ENCODE measurements around the gene CNTNAP5.

The CNTNAP5 gene

DNA sequence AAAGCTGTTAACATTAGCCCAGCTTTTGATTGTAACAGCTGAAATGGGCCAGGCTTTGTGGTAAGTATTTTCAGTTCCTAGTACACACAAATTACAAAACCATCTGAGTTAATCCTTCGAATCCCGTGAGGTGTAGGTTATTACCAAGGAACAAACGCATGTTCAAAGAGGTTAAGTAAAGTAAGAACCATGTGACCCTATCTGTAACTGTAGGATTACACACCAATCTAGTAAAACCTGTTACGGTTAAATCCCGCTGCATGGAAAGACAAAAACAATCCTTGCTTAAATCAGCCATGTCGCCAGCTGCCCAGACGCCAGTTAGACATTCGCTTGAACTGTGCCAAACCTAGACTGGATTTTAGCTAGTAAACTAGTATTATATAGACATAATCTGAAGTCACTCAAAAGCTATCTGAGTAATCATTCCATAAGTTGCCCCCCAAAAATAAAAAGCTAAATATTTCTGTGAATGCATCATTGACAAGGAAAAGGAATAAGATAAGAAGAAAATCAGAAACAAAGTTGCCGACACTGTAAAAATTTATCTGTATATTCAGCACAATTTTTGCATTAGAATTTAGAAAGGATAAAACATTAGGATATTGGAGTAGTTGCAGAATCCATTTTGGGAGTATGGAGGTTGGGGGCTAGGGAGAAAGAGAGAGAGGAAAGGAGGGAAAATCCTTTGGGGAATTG lies 638.0 kb downstream of the CNTNAP5 start:
- DNase-seq (ENCODE audit: low spot score in 2 of 2): no peak
- H3K4me1 ChIP-seq: no peaks in the 10 kb centered on the region
- no peaks in the 10 kb centered on the region for H3K27me3 ChIP-seq (ENCODE audit: low read depth)
- H3K4me3 ChIP-seq: no peak overlapping the region
- no peaks in the 10 kb centered on the region for H3K36me3 ChIP-seq (replicated peaks)
- no peaks in the 10 kb centered on the region for H3K9me3 ChIP-seq
- in situ Hi-C loops (cut with MboI; ENCODE audit: low sequenced_read_pairs): no loop called here

DNA sequence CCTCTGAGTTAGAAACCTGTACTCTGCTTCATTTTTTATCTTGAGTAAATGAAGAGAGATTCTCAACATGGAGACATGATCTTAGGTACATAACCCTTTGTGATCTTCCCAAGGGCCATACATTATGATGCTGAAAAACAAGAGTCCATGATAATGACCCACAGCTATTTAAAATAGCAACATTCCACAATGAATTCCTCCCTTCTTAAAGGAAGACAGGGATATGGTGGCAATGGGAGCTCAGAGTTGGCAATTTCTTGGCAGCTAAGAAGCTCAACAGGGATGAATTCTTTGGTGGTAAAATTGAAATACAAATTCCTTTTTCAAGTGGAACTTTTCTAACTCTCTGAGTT lies 638.5 kb downstream of the CNTNAP5 start:
- no peaks in the 10 kb centered on the region for H3K27me3 ChIP-seq (ENCODE audit: low read depth)
- H3K9me3 ChIP-seq: no peaks in the 10 kb centered on the region
- in situ Hi-C loops (cut with MboI; ENCODE audit: low sequenced_read_pairs): no loop called here
- DNase-seq (ENCODE audit: low spot score in 2 of 2): no peak
- no peaks in the 10 kb centered on the region for H3K4me1 ChIP-seq
- no peak overlapping the region for H3K4me3 ChIP-seq
- H3K36me3 ChIP-seq (replicated peaks): no peaks in the 10 kb centered on the region

DNA sequence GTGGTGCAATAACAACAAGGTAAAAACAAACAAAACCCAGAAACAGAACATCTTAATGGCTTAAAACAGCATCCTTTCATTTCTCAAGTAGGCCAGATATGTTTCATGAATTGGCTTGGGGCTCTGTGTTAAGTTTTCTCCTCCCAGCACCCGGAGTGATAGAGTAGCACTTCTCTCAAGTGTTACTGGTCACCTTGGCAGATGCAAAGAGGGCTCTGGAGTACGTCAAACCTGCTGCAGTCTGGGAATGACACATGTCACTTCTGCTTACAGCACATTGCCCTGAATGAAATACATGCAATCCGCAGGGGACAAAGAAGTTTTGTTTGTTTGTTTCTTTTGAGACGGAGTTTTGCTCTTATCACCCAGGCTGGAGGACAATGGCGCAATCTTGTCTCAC lies 639.3 kb downstream of the CNTNAP5 start:
- DNase-seq (ENCODE audit: low spot score in 2 of 2): no peak

DNA sequence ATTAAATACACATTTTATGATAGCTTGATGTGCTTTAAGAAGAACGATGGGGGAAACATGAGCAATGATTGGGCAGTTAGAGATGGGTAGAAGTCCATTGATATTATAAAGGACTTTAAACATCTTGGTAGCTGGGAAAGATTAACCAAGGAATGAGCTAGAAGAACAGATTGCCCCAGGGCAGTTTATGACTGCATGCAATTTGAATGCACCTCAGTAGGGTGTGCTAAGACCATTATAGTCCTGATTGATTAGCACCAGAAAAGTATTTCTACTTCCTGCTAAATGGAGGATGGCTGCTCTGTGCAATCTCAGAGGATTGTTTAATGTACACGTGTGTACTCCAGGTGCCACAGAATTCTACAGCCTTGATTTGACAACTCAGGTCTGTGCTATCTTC lies 641.9 kb downstream of the CNTNAP5 start:
- Histone ChIP-seq H3K27me3 (ENCODE audit: low read depth) (no peaks in the 10 kb centered on the region), H3K4me1 (no peaks in the 10 kb centered on the region), H3K4me3 (no peak overlapping the region), H3K9me3 (no peaks in the 10 kb centered on the region), H3K36me3 (replicated peaks) (no peaks in the 10 kb centered on the region)
- in situ Hi-C loops (cut with MboI; ENCODE audit: low sequenced_read_pairs): no loop called here
- DNase-seq (ENCODE audit: low spot score in 2 of 2): peak; percentile 5 to 9

More for the DNA sequence above, 639.3 kb downstream of the CNTNAP5 start:
- in situ Hi-C loops (cut with MboI; ENCODE audit: low sequenced_read_pairs): no loop called here
- H3K9me3 ChIP-seq: no peaks in the 10 kb centered on the region
- H3K4me1 ChIP-seq: no peaks in the 10 kb centered on the region
- H3K36me3 ChIP-seq (replicated peaks): no peaks in the 10 kb centered on the region
- no peaks in the 10 kb centered on the region for H3K27me3 ChIP-seq (ENCODE audit: low read depth)
- no peak overlapping the region for H3K4me3 ChIP-seq

DNA sequence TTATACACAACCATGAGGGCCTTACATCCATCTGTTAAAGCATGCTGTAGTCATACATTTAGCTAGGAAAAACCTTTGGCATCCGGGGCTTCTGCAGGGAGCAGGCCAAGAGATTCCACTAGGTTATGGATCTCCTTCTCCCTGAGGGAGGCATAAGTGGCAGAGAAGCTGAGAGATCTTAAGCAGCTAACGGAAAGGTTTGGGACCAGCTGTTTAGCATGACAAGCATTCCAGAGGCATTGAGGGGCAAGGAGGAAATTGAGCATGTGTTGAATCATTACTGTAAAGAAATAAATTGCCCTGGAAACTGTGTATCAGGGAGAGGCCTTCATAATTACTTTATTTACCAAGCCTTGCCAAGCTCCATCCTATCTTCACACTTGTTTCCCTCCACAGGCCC lies 643.1 kb downstream of the CNTNAP5 start:
- in situ Hi-C loops (cut with MboI; ENCODE audit: low sequenced_read_pairs): no loop called here
- Histone ChIP-seq H3K27me3 (ENCODE audit: low read depth) (no peaks in the 10 kb centered on the region), H3K36me3 (replicated peaks) (no peaks in the 10 kb centered on the region), H3K4me1 (no peaks in the 10 kb centered on the region), H3K9me3 (no peaks in the 10 kb centered on the region), H3K4me3 (no peak overlapping the region)
- DNase-seq (ENCODE audit: low spot score in 2 of 2): no peak

DNA sequence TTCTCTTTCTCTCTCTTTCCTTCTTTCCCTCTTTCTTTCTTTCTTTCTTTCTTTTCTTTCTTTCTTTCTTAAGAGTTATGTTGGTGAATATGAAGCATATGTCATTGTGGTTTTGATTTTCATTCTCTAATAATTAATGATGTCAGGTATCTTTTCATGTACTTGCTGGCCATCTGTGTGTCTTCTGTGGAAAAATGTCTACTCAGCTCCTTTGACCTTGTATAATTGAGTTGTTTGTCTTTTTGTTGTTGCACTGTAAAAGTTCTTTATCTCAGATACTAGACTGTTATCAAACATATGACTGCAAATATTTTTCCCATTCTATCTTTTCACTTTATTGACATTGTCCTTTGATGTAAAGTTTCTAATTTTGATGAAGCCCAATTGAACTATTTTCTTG lies 645.1 kb downstream of the CNTNAP5 start:
- no peak for DNase-seq (ENCODE audit: low spot score in 2 of 2)
- no peaks in the 10 kb centered on the region for H3K36me3 ChIP-seq (replicated peaks)
- in situ Hi-C loops (cut with MboI; ENCODE audit: low sequenced_read_pairs): no loop called here
- H3K9me3 ChIP-seq: no peaks in the 10 kb centered on the region
- H3K4me3 ChIP-seq: no peak overlapping the region
- no peaks in the 10 kb centered on the region for H3K4me1 ChIP-seq
- H3K27me3 ChIP-seq (ENCODE audit: low read depth): no peaks in the 10 kb centered on the region

DNA sequence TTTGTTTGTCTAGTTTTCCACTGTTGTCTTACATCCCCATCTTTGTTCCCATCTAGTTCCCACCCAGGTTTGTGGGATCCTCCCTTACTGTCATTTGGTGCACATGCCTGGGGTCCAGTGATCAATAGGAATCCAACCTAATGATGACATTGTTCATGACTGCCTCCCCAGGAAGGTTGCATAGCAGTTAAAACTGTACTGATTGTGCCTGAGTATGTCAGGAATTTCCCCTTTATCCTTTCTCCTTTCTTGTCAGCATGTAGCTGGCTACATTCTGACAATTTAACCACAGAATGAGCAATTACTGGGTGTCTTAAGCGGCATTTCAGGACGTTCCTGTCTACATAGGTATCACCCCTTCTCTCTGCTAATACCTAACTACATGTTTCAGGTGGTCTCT lies 653.0 kb downstream of the CNTNAP5 start:
- no peaks in the 10 kb centered on the region for H3K27me3 ChIP-seq (ENCODE audit: low read depth)
- no peaks in the 10 kb centered on the region for H3K4me1 ChIP-seq
- H3K4me3 ChIP-seq: no peak overlapping the region
- no peaks in the 10 kb centered on the region for H3K9me3 ChIP-seq
- DNase-seq (ENCODE audit: low spot score in 2 of 2): no peak
- no peaks in the 10 kb centered on the region for H3K36me3 ChIP-seq (replicated peaks)
- in situ Hi-C loops (cut with MboI; ENCODE audit: low sequenced_read_pairs): no loop called here

DNA sequence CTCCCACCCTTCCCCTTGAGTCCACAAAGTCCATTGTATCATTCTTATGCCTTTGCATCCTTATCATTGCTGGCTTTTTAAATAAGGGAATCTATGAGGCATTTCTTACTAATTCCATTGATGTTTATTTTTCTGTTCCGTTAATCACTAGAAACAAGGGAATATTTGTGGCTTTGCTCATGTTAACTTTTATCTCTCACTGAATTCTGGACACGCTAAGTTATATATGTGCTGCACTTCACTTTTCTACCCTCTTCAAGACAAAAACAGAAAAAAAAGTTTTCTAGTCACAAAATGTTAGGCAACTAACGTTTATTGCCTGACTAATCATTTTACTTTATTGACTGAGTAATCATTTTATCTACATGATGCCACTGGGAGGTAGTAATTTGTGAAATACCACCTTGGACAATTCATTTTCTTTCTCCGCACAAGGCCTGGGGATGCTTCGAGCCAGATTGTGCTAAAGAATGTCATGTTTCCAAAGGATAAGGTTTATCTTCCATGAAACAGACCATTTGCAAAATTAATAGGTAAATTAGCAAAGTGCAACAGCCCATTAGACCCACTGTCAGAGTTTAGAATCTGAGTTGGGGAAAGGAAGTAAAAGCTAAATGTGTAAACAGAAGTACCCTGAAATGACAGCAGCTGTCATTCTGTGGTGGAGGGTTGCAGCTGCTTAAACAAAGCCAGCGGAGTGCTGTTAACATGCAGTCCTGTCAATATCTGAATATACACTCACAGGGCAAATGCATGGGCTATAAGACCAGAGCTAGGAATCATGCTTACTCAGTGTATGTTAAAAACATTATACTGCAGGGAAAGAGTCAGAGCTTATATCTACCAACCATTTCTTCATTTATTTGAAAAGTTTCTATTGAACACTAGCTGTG lies 658.7 kb downstream of the CNTNAP5 start:
- in situ Hi-C loops (cut with MboI; ENCODE audit: low sequenced_read_pairs): no loop called here
- no peaks in the 10 kb centered on the region for H3K9me3 ChIP-seq
- H3K4me3 ChIP-seq: no peak overlapping the region
- H3K36me3 ChIP-seq (replicated peaks): no peaks in the 10 kb centered on the region
- no peaks in the 10 kb centered on the region for H3K4me1 ChIP-seq
- no peak for DNase-seq (ENCODE audit: low spot score in 2 of 2)
- H3K27me3 ChIP-seq (ENCODE audit: low read depth): no peaks in the 10 kb centered on the region

DNA sequence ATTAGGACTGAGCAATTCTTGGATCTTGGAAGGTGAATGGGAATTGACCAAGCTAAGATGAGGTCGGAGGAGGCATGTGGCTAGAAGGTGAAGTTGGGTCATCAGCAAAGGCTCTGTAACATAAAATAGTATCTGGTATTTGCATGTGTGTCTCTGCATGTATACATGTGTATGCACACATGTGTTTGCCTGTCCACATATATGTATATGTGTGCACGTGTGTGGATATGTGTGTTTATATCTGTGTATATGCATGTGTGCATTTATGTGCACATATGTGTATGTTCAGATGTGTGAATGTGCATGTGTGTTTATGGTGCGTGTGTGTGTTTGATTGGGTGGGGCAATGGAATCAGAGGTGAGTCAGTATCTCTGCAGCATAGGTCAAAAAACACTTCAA lies 664.3 kb downstream of the CNTNAP5 start:
- in situ Hi-C loops (cut with MboI; ENCODE audit: low sequenced_read_pairs): no loop called here
- no peaks in the 10 kb centered on the region for H3K4me1 ChIP-seq
- H3K4me3 ChIP-seq: no peak overlapping the region
- H3K27me3 ChIP-seq (ENCODE audit: low read depth): no peaks in the 10 kb centered on the region
- H3K9me3 ChIP-seq: no peaks in the 10 kb centered on the region; the same call in 1 of the 2 replicates
- H3K36me3 ChIP-seq (replicated peaks): no peaks in the 10 kb centered on the region
- DNase-seq (ENCODE audit: low spot score in 2 of 2): no peak

DNA sequence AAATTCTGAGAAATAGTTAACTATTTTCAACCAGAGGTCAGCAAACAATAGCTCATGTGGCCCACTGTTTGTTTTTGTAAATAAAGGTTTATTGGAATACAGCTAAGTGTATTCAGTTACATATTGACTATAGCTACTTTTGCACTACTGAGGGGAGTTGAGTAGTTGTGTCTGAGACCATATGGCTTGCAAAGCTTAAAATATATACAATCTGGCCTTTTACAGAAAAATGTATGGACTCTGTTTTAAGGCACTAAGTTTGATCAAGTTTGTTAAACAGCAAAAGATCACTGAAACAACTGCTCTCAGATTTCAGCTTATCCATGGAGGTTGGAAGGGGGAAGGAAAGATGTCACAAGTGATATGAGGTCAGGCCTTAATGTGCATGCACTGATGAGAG lies 667.1 kb downstream of the CNTNAP5 start:
- no peak overlapping the region for H3K4me3 ChIP-seq
- no peaks in the 10 kb centered on the region for H3K27me3 ChIP-seq (ENCODE audit: low read depth)
- DNase-seq (ENCODE audit: low spot score in 2 of 2): no peak
- H3K9me3 ChIP-seq: no peaks in the 10 kb centered on the region; the same call in 1 of the 2 replicates
- no peaks in the 10 kb centered on the region for H3K36me3 ChIP-seq (replicated peaks)
- in situ Hi-C loops (cut with MboI; ENCODE audit: low sequenced_read_pairs): no loop called here
- H3K4me1 ChIP-seq: no peaks in the 10 kb centered on the region

DNA sequence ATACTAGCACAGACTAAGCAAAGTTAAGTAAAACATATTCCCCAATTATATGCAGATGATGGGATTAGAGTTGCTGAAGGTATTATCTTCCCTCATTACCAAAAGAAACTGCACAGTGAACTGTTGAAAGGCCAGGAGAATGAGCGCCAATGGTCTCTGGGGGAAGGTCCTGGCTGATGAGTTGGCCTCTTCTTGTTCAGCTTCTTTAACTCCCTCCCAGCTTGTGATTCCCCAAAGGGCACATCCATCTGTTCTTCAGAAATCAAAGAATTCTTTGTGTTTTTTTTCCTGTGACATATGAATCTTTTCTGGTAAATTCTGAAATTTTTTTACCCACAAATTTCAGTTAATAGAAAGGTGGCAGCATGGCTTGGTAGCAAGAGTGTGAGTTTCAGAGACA lies 667.6 kb downstream of the CNTNAP5 start:
- H3K4me1 ChIP-seq: no peaks in the 10 kb centered on the region
- no peaks in the 10 kb centered on the region for H3K27me3 ChIP-seq (ENCODE audit: low read depth)
- in situ Hi-C loops (cut with MboI; ENCODE audit: low sequenced_read_pairs): no loop called here
- H3K4me3 ChIP-seq: no peak overlapping the region
- DNase-seq (ENCODE audit: low spot score in 2 of 2): no peak
- H3K9me3 ChIP-seq: no peaks in the 10 kb centered on the region; the same call in 1 of the 2 replicates
- H3K36me3 ChIP-seq (replicated peaks): no peaks in the 10 kb centered on the region

DNA sequence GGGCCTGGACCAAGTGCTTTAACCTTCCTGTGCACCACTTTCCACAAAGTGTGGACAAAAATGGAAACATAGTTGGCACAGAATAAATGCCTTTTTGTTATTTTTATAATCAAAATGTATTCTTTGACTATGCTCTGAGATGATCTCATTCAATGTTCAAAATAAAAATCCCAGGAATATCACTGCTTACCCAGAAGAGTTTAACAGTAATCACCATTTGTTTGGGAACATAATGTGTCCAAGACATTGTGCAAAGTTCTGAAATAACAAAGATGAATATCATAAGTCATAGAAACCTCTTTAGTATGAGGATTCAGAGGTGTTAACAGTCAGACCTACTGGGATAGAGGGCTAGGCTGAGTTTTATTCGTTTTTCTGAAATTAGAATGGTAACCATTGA lies 668.1 kb downstream of the CNTNAP5 start:
- Histone ChIP-seq H3K27me3 (ENCODE audit: low read depth) (no peaks in the 10 kb centered on the region), H3K36me3 (replicated peaks) (no peaks in the 10 kb centered on the region), H3K4me3 (no peak overlapping the region), H3K4me1 (no peaks in the 10 kb centered on the region), H3K9me3 (no peaks in the 10 kb centered on the region; the same call in 1 of the 2 replicates)
- in situ Hi-C loops (cut with MboI; ENCODE audit: low sequenced_read_pairs): no loop called here
- no peak for DNase-seq (ENCODE audit: low spot score in 2 of 2)

DNA sequence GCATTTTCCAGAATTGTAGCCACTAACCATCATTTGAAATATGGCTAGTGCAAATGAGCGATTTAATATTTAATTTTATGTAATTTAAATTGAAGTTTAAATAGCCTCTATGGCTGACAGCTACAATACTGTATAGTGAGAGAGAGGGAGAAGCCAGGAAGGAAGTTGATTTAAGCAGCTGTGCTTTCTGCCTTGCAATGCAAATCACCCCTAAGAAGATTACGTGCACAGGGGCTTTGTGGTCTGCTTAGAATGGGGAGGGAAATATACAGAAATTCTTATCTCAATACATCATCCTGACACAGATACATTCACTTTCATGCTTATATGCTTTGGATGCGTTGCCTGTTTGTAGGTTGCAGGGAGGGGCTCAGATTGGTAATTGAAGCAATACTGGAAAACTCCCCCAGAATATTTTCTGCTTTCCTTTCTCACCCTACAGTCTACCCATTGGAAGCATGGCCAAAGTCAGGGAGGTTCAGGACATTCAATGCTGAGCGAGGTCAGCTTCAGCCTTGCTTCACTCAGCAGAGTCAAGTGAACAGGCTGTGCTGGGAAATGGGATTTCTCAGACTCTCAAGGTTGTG lies 674.0 kb downstream of the CNTNAP5 start:
- no peak for DNase-seq (ENCODE audit: low spot score in 2 of 2)
- no peak overlapping the region for H3K4me3 ChIP-seq
- in situ Hi-C loops (cut with MboI; ENCODE audit: low sequenced_read_pairs): no loop called here

DNA sequence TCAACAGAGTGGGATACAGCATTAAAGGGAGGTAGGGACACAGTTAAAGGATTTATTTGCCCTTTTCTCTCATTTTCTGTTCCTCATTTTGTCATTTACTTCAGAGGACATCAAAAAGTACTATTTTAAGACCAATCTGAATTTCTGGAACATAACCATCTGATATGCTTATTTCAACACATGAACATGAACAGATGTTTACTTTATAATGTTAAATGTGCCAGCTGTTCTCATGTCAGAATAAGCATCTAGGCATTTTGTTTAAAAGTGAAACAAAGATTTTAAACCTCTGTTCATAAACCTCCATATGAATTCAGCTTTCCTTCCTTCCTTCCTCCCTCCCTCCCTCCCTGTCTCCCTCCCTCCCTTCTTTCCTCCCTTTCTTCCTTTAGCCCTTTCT lies 677.7 kb downstream of the CNTNAP5 start:
- DNase-seq (ENCODE audit: low spot score in 2 of 2): no peak
- in situ Hi-C loops (cut with MboI; ENCODE audit: low sequenced_read_pairs): no loop called here
- no peaks in the 10 kb centered on the region for H3K9me3 ChIP-seq
- no peaks in the 10 kb centered on the region for H3K4me1 ChIP-seq
- H3K36me3 ChIP-seq (replicated peaks): no peaks in the 10 kb centered on the region
- H3K4me3 ChIP-seq: no peak overlapping the region
- H3K27me3 ChIP-seq (ENCODE audit: low read depth): no peaks in the 10 kb centered on the region

More for the DNA sequence above, 674.0 kb downstream of the CNTNAP5 start:
- no peaks in the 10 kb centered on the region for H3K27me3 ChIP-seq (ENCODE audit: low read depth)
- no peaks in the 10 kb centered on the region for H3K4me1 ChIP-seq
- H3K36me3 ChIP-seq (replicated peaks): no peaks in the 10 kb centered on the region
- H3K9me3 ChIP-seq: no peaks in the 10 kb centered on the region
